ENCODE data around the gene CENPP. TPM values are rescaled to one million over a fixed set of nuclear protein-coding genes. Genes with fewer than 3 reads are reported as not detected.

Gene CENPP
- total RNA-seq, 4 donors from 2014 or later, result 0.98 to 7.9 (median 5.4) TPM

DNA sequence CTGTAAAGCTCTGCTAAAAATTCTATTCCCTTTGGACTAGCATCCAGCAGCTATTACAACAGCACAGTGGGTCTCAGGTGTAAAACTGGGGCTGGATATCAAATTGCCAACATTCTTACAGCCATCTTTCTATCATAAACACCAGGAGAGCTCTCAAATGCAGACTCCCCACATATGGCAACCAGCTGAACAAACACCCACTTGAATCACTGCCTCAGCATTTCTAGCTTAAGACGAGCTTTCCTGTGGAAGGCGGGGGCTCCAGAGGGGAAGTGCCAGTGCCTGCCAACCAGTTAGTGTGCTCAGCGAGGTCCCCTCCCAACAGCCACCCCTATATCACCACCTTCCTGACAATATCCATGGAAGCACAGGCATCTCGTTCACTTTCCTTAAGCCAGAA is 282.0 kb downstream of the CENPP start:
- TF ChIP-seq, protein P1, sequence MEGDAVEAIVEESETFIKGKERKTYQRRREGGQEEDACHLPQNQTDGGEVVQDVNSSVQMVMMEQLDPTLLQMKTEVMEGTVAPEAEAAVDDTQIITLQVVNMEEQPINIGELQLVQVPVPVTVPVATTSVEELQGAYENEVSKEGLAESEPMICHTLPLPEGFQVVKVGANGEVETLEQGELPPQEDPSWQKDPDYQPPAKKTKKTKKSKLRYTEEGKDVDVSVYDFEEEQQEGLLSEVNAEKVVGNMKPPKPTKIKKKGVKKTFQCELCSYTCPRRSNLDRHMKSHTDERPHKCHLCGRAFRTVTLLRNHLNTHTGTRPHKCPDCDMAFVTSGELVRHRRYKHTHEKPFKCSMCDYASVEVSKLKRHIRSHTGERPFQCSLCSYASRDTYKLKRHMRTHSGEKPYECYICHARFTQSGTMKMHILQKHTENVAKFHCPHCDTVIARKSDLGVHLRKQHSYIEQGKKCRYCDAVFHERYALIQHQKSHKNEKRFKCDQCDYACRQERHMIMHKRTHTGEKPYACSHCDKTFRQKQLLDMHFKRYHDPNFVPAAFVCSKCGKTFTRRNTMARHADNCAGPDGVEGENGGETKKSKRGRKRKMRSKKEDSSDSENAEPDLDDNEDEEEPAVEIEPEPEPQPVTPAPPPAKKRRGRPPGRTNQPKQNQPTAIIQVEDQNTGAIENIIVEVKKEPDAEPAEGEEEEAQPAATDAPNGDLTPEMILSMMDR (IDR thresholded peaks at IDR 0.05; ENCODE audit: low read depth), result no peak

DNA sequence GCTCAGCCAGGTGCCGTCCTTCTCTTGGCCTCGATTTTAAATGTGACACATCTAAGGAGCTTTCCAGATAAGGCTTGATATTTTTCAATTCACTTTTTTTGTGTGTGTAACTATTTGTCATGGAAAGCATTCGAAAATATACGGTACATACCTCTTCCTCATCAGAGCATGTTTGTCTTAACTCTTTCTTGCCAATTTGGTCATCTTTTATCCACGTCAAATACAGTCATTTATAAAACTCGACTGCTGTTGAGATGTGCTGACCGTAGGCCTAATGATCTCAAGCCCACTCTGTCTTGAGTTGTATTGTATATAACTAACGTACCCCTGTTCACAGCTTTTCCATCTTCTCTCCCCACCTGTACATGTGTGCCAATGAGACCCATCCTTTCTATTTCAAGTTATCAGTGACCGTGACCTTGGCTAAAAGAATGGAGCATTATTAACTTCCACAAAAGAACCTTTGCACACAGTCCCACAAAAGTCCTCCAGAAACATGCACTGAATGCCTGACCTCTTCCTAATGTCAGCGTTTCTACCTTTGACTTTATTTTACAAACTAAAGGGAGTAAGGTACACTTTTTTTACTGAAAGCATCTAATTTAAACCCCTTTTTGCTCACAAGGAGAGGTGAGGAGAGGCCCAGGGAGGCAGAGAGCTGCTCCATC is 282.6 kb downstream of the CENPP start:
- TF ChIP-seq, protein P1 (IDR thresholded peaks at IDR 0.05; ENCODE audit: low read depth), result no peak

DNA sequence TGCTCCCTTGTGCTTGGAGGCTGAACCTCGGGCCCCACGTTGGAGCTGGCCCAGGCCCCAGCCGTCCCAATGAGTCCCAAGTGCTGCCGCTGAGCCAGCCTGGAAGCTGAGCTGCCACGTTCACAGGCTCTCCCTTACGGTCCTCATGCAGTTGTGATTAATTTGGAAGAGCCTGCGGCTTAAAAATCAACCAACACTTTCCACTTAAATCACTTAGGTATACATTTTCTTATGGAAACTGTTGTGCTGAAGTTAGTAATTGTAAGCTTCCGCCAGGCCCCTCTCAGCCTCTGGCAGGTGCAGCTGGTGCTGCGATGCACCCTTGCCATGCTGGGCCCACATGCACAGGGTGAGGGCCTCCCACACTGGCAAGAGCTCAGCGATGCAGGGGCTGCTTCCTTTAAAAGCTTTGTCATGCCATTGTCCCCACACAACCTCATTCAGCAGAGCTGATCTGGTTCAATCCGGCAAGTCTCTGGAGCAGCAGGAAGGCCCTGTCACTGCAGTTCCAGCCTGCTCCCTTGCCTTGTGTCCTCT is 283.2 kb downstream of the CENPP start:
- TF ChIP-seq, protein P1 (IDR thresholded peaks at IDR 0.05; ENCODE audit: low read depth), result no peak

DNA sequence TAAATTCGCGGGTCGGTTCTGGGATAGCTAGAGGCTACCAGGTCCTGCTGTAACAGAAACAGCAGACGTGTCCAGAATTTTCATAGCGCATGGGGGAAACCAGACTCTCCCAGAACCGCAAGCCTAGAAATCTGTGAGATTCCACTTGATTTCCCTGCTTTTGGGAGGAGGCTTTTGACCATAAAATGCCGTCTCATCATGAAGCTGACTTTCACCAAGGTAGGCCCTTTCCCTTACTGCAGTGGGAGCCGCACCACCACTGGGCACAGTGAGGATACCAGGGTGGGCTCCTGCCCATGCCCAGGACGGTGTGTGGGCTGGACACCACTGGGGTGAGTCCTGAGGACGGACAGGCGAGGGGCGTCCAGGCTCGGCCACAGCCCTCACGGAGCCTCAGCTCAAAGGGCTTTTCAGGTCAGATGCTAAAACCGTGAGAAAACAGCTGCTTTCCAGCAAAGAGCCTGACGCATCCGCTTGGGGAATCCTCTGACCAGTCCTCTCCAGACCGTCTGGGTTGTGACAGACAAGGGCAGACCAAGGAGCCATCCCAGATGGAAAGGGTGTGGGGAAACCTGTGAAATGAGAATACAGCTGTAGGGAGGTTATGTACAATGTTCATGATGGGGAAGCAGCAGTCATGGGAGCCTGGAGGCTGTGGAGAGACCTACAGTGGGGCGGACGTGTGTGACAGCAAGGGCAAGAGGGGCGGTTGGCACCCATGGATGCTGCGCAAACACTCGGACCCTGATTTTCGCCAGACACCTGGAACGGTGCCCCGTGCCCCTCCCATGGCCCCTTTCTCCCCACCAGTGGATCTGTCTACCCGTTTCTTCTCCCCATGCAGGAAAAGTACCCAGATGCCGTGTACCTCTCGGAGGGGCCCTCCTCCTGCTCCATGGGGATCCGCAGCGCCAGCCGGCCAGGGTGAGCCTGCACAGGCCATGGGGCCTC is 285.0 kb downstream of the CENPP start:
- TF ChIP-seq, protein P1 (IDR thresholded peaks at IDR 0.05; ENCODE audit: low read depth), result no peak

DNA sequence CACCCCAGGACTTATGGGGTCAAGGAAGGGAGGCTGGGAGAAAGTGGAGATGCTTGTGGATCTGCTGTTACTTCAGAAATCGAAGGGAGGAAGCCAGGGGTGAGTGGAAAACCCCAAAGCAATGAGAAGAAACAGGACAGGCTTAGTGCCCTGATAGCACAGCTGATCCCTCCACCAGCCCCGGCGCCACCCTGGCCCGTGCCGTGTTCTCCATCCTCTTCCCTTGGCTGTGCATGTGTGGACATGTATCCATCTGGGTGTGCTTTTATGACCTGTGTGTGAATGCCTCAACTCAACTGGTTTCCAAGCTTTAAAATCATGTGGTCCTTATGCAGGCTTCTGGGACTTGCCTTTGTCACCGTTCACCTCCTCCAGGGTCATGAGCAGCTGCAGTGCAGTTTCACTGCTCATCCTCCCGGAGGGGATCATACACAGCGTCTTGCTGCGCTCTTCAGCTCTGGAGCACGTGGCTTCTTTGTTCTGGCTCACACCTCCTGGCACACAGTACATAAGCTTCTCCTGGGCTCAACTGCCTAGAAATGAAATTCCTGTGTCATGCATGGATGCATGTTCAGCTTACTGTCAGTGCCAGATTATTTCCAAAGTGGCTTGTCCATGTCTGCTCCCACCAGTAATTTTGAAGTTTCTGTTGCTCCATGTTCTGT is 286.0 kb downstream of the CENPP start:
- TF ChIP-seq, protein P1 (IDR thresholded peaks at IDR 0.05; ENCODE audit: low read depth), result no peak

DNA sequence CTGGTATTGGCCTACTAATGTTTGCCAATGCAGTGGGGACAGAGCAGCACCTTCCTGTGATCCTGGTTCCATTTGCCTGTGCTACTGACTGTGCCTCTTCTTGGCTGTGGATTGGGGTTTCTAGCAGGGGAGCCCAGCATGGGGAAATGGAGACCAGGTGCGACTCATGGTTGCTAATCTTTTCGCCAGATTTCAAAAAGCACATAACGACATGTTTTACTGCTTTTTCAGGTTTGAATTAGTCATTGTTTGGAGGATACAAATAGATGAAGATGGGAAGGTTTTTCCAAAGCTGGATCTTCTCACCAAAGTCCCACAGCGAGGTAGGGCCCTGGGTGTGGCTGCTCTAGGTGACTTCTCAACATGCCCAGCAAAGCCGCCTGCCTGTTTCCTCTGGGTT is 286.5 kb downstream of the CENPP start:
- TF ChIP-seq, protein P1 (IDR thresholded peaks at IDR 0.05; ENCODE audit: low read depth), result no peak
